Pulmonary artery endothelial cell (primary cell): ENCODE results near the gene APBA3. TPM values are rescaled to one million over a fixed set of nuclear protein-coding genes. Genes with fewer than 3 reads are reported as not detected.

ENCODE experiments used
- DNase-seq: peaks from one replicate; pipeline ENCODE4 v3.0.0-alpha.2; 2011; ENCODE audit warnings: low read depth, low spot score
- total RNA-seq: library from RNA; depleted of rRNA; stranded (reverse); fragments of >200 nt; gene quantifications from 2 replicates; pipeline ENCODE4 v1.2.3, GENCODE V29; 2014

The APBA3 gene
- total RNA-seq, 1 donor from 2014 or later, result 17.5 TPM

- DNase-seq, result no peak
Measured at GRCh38 chr19:3750211-3750610, 11.3 kb downstream of the APBA3 start.

GRCh38 chr19:3748965-3749364, 12.5 kb downstream of the APBA3 start:
- no peak for DNase-seq

GRCh38 chr19:3746371-3747056, 15.0 kb downstream of the APBA3 start:
- no peak for DNase-seq

GRCh38 chr19:3745363-3746045, 16.0 kb downstream of the APBA3 start:
- no peak for DNase-seq

GRCh38 chr19:3743486-3743885, 18.0 kb downstream of the APBA3 start:
- no peak for DNase-seq

GRCh38 chr19:3740431-3740830, 21.1 kb downstream of the APBA3 start:
- no peak for DNase-seq

- no peak for DNase-seq
Measured at GRCh38 chr19:3738477-3739220, 22.8 kb downstream of the APBA3 start.

GRCh38 chr19:3737487-3738205, 23.8 kb downstream of the APBA3 start:
- DNase-seq, result no peak

GRCh38 chr19:3736106-3736724, 25.3 kb downstream of the APBA3 start:
- DNase-seq, result no peak

- DNase-seq, result no peak
Measured at GRCh38 chr19:3734310-3734600, 27.2 kb downstream of the APBA3 start.

GRCh38 chr19:3733549-3734309, 27.8 kb downstream of the APBA3 start:
- no peak for DNase-seq

GRCh38 chr19:3732108-3732507, 29.4 kb downstream of the APBA3 start:
- no peak for DNase-seq

- DNase-seq, result no peak
Measured at GRCh38 chr19:3730457-3730958, 31.0 kb downstream of the APBA3 start.

GRCh38 chr19:3725640-3726310, 35.7 kb downstream of the APBA3 start:
- no peak for DNase-seq

- no peak for DNase-seq
Measured at GRCh38 chr19:3725121-3725520, 36.4 kb downstream of the APBA3 start.

GRCh38 chr19:3723883-3724282, 37.6 kb downstream of the APBA3 start:
- DNase-seq, result no peak

- no peak for DNase-seq
Measured at GRCh38 chr19:3723110-3723488, 38.4 kb downstream of the APBA3 start.

GRCh38 chr19:3722443-3723109, 38.9 kb downstream of the APBA3 start:
- DNase-seq, result no peak

GRCh38 chr19:3721887-3722442, 39.5 kb downstream of the APBA3 start:
- no peak for DNase-seq
